Fibroblast of skin of back (primary cell): ENCODE results near the gene CDCA5.
A peak's percentile ranks its signal among the peaks of the same experiment; 100 is the strongest.

Source experiments
- DNase-seq: peaks from one replicate; pipeline ENCODE4 v3.0.0-alpha.2; 2013

CDCA5 gene

DNA sequence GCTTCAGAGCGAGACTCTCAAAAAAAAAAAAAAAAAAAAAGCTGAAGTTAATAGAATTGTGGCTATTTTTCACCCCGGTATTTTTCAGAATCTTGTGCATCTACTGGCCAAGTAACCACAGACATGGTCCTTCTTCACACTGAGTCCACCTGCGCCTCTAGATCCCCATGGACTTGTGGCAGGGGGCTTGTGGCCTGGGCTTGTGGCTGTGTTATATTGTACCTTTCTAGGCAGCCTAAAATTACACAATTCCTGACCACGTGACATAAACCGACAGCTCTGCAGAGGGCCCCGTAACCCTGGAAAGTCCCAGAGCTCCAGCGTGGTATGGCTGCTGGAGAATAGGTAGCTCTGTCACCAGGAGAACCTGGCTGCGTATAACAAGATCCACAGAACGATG, 14.6 kb downstream of the CDCA5 start:
- DNase-seq: no peak

DNA sequence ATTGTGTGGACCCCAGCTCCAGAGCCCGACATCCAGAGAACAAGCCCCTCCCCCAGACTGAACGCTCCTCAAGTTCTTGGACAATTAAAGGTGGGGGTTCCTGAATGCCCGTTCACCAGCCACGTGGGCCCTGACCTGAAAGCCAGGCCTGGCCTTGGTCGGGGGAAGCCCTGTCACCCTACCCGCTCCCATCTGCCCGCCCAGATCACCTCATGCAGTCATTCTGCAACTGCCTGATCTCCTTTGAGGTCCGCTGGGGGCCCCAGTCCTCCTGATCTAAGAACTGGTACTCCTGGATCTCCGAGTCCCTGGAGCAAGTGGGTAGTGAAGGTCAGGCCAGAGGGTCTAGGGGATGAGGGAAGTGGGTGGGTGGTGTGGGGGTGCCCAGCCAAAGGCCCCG, 16.4 kb downstream of the CDCA5 start:
- no peak for DNase-seq

GRCh38 chr11:65066805-65067291, 17.0 kb downstream of the CDCA5 start:
- no peak for DNase-seq

DNA sequence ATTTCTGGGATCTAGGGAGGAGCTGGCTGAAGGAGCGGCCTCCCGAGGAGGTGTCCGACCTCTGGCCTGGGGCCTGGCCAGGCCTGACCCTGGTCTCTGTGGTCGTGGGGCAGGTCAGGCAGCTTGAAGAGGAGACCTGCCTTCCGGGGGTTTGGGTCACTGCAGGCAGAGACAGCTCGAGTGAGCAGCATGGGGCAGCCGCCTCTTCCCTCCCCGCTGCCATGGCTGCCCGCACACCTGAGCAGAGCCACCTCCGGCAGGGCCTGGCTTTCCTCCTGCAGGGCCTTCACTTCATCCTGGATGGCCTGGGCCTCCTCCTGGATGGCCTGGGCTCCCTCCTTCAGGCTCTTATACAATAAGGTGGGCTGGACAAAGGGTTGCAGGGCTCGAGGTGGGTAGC, 17.5 kb downstream of the CDCA5 start:
- no peak for DNase-seq

DNA sequence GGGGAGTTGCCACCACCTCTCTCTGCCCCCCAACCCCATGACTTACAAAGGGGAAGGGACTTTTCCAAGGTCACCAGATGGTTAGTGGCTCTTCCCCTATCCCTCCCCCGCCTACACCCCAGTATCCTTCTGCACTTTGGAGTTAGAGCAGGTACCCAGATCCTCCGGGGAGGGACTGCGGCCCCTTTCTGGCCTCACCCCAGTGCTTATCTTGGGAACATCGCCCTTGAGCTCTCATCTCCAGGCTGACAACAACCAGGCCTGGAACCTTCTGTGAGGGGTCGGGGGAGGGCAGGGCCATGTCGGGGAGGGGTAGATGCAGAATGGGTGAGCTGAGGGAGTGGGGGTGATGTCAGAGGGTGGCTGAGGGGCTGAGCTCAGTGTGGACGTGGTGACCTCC, 18.0 kb downstream of the CDCA5 start:
- DNase-seq: no peak

GRCh38 chr11:65064847-65065240, 19.0 kb downstream of the CDCA5 start:
- no peak for DNase-seq

GRCh38 chr11:65063532-65063931, 20.3 kb downstream of the CDCA5 start:
- no peak for DNase-seq

DNA sequence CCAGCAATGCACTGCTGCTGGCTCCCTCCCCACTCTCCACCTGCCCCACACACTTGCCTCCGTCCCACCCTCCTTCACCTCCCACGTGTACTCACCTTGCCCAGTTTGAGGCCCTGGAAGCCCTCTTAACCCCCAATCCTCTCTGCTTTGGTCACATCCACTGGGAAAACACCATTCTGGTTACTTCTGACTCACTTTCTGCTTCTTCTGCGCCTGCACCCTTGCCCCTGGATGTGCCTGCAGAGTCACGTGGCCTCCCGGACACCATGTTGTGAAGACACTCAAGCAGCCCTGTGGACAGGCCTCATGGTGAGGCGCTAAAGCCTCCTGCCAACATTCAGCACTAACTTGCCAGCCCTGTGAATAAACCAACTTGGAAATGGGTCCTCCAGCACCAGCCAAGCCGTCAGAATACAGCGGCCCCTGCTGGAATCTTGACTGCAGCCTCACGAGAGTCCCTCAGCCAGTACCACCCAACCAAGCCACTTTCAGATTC, 22.9 kb downstream of the CDCA5 start:
- peak; percentile 9 for DNase-seq

- DNase-seq: no peak
Observed at GRCh38 chr11:65059959-65060824, 23.6 kb downstream of the CDCA5 start.

DNA sequence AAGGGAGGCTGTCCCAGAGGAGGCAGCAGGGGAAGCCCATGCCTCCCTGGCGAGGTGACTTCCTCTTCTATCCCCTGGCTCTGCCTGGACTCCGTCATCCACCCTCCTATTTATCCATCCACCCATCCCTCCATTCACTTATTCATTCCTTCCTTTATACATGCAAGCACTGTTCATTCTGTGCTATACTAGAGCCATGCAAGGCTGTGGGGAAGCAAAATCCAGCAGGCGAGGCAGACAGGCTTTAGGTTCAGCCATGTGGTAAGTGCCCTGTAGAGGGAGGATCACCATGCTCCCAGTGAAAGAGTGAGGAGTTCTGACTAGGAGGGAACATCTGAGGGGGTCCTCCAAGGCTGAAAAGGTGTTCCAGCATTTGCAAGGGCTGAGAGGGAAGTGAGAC, 24.3 kb downstream of the CDCA5 start:
- no peak for DNase-seq

- no peak for DNase-seq
Observed at GRCh38 chr11:65058419-65059054, 25.3 kb downstream of the CDCA5 start, which contains the start of gene NAALADL1. Gene NAALADL1 (minus strand): TSS chr11:65058553. CDS start chr11:65058521, 32 bp downstream.

DNA sequence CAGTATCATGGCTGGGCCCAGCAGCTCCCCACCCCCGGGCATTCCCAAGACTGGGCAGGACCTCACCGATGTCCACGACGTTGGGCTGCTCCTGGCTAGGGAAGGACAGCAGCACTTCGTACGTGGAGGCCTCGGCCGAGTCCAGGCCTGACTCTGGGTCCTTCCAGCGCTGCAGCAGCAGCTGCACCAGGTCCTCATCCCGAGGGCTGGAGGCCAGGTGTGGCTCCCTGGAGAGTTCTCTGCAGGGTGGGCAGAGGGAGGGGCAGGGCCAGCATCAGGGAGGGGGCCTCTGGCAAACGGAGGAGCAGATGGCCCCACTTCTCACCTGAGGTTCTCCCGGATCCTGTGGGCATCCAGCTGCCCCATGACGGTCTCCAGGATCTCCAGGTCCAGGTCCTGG, 25.8 kb downstream of the CDCA5 start:
- DNase-seq: no peak

- DNase-seq: no peak
Observed at GRCh38 chr11:65057526-65057925, 26.3 kb downstream of the CDCA5 start.

DNA sequence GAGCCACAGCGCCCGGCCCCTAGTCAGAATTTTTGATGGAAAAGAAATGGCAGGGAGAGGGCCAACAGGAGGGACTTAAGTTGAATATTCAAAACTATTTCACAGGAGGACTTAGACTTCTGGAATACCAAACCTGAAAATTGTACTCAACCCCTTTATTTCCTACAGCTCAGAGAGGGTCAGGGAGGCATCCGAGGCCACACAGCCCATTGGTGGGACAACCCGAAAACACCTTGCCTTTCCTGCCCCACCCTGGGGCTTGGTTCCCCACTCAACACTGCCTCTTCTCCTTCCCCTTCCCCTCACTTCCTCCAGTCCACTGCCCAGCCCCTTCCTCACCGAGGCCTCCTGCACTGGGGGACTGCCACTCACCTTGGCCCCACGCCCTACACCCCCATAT, 26.8 kb downstream of the CDCA5 start:
- no peak for DNase-seq

DNA sequence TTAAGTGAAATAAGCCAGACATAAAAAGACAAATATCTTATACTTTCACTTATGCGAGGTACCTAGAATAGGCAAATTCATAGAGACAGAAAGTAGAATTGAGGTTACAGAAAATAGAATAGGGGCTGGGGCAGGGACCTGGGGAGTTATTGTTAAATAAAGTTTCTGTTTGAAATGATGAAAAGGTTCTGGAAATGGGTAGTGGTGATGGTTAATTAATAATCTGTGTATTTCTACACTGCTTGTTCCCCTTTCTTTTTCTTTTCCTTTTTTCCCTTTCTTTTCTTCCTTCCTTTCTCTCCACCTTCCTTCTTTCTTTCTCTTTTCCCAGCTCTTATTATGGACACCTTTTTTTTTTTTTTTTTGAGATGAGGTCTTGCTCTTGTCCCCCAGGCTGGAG, 28.3 kb downstream of the CDCA5 start:
- DNase-seq: no peak

- no peak for DNase-seq
Observed at GRCh38 chr11:65053827-65054508, 29.9 kb downstream of the CDCA5 start.

GRCh38 chr11:65051398-65051858, 32.4 kb downstream of the CDCA5 start:
- no peak for DNase-seq

GRCh38 chr11:65047581-65048422, 36.0 kb downstream of the CDCA5 start:
- DNase-seq: no peak

- DNase-seq: no peak
Observed at GRCh38 chr11:65045728-65046127, 38.1 kb downstream of the CDCA5 start.

- no peak for DNase-seq
Observed at GRCh38 chr11:65045061-65045460, 38.8 kb downstream of the CDCA5 start.

GRCh38 chr11:65043881-65044501, 39.8 kb downstream of the CDCA5 start:
- no peak for DNase-seq

DNA sequence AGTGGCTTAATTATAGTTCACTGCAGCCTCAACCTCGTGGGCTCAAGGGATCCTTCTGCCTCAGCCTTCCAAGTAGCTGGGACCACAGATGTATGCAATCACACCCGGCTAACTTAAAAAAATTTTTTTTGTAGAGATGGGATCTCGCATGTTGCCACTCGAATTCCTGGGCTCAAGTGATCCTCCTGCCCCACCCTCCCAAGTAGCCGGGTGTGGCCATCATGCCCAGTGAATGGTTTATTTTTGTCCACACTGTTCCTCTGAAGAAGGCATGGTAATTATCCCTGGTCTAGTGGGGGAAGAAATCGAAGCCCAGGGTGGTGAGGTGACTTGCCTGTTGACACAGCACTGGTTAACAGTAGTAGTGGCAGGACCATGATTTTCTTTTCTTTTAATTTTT, 40.9 kb downstream of the CDCA5 start:
- DNase-seq: no peak
